Skin epidermis (tissue), 12 donors: ENCODE results near the gene PTPRJ.

Experiments used
- H3K27ac ChIP-seq, 21 experiments: fragments of 200-600 bp; sonication (generic) in 11 of 21; one replicate each; pipeline ENCODE4 v1.5.0; 2020; ENCODE audit warnings: mild to moderate bottlenecking in 3 of 21, inconsistent platforms in 2 of 21, moderate library complexity in 2 of 21
- H3K4me3 ChIP-seq, 7 experiments: fragments of 200-600 bp; sonication (generic) in 2 of 7; one replicate each; pipeline ENCODE4 v1.5.0; 2020; ENCODE audit warnings: inconsistent platforms in 2 of 7, mild to moderate bottlenecking in 2 of 7, moderate library complexity in 1 of 7

PTPRJ gene

DNA sequence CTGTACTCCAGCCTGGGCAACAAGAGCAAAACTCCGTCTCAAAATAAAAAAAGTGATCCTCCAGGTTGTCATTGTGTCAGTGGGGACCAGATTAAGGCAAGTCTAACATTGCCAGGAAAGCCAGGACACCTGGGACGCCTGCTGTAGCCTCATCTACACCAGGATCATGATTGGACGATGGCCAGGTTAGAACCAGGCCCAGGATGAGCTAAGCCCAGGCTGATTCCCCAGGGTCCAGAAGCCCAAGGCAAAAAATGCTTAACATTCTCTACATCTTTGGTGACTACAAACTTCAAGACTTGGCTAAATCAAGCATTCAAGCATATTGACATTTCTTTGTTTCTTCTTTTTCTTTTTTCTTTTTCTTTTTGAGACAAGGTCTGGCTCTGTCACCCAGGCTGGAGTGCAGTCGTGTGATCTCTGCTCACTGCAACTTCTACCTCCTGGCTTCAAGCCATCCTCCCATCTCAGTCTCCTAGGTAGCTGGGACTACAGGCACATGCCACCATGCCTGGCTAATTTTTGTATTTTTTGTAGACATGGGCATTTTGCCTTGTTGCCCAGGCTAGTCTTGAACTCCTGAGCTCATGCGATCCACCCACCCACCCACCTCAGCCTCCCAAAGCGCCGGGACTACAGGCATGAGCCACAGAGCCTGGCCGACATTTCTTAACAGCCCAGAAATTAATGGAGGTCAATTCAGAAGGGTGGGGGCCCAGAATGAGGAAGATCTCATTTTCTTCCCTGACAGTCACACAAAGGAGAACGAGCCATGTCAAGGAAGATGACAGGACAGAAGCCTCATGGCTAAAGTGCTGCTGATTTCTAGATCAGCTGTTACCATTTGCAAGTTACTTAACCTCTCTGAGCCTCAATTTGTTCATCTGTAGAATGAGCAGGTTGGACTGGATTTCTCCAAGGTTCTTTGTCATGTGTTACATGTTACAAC is 12.5 kb upstream of the PTPRJ start:
- Histone ChIP-seq H3K4me3 (no peak overlapping the region), H3K27ac (no peak overlapping the region)

DNA sequence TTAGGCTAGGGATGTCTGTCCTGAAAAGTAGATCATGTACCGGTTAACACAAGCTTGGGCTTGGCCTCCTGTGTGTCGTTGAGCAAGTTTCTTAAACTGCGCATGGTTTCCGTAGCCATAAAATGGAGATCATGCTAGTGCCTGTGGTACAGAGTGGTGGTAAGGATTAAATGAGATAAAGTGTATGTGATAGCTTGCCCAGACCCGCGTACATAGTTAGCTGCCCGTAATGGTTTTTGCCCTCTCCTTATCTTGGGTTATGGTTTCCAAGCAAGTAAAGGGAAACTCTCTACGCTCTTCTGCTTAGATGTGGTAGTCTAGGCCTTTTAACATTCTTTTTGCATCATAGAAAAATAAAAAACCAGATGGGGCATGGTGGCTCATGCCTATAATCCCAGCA is 11.0 kb upstream of the PTPRJ start:
- no peak overlapping the region for H3K27ac ChIP-seq

DNA sequence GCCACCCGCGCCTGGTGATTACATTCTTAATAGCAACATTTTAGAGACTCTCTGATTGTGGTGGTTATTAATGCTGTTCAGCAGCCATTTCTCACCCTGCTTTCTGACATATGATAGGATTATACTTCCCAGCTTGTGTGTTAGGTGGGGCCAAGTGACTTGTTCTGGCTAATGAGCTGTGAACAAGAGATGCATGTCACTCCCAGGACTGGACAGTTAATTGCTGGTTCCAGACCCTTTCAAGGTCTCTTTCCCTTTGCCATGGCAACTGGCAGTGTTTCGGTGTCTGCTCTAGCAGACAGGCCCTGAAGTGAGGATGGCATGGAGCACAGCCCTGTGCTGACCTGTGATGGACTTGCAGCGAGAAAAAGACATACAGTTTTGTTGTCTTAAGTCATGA is 8.9 kb upstream of the PTPRJ start:
- Histone ChIP-seq H3K4me3 (no peak overlapping the region), H3K27ac (no peak overlapping the region)

More for the DNA sequence above, 11.0 kb upstream of the PTPRJ start:
- no peak overlapping the region for H3K4me3 ChIP-seq

- Histone ChIP-seq H3K4me3 (no peak overlapping the region), H3K27ac (no peak overlapping the region)
These were observed 7.2 kb upstream of the PTPRJ start for GRCh38 chr11:47973173-47973572.

- Histone ChIP-seq H3K4me3 (no peak overlapping the region), H3K27ac (no peak overlapping the region)
These were observed 3.4 kb upstream of the PTPRJ start for GRCh38 chr11:47976931-47977330.

- no peak overlapping the region for H3K4me3 ChIP-seq
- no peak overlapping the region for H3K27ac ChIP-seq
These were observed 2.7 kb upstream of the PTPRJ start for GRCh38 chr11:47977623-47978022.

DNA sequence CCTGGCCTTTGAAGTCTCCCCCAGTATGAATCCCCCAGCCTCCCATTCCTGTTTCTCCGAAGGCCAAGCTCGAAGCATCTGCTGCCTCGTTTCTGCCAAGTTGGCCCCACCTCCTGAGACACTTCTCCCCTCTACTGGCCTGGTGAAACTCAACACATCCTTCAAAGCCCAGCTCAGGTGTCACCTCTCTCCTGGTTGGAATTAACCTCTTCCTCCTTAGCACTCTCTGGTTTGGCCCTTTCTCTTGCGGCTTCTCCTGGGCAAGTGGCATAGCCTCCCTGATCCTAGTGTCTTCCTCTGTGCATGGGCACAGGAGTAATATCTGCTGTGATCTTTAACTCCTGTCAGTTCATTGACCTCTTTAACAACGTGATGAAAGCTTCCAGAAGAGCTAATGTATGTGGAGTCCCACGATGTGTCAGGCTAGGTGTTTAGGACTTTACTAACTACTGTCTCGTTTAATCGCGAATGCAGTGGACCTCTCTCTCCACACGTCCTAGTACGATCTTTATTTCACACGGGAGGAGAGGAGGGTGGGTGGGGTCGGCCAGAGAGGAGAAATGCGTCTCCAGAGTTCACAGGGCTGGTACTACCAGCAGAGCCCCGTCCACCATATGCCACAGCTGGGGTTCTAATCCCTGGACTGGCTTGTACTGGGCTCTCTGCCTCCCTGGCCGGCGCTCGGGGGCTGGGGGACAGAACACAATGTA is 826 bp upstream of the PTPRJ start:
- Histone ChIP-seq H3K4me3 (peak overlapping the region; percentile 65 to 95 (median 77)), H3K27ac (peak overlapping the region in 11 of 21 experiments; percentile 14 to 92 (median 80))

DNA sequence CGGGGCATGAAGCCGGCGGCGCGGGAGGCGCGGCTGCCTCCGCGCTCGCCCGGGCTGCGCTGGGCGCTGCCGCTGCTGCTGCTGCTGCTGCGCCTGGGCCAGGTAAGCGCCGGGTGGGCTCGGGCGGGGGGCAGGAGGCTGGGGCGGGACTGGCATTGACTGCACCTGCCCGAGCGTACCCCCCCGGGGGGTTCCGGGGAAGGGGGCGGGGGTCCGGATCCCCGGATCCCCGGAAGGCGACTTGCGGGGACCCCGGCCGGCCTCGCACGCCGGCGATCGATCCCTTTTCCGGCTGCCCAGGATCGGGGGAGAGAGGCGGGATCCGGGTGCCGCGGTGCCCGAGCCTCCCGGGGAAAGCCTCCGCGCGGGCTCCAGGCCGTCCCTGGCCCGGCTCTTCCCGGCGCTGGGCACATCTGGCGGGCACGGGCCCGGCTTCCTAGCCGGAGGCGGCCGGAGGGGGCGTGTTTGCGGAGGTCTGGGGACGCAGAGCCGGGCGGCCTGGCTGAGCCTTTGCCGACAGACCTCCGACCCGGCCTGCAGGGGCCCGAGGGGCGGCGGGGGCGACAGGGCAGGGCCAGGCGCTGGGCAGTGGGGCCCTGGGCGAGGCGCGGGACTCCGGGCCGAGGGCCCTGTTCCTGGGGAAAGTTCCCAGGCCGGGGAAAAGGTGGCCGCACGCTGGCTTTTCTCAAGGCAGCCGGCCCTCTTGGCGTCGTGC is 705 bp downstream of the PTPRJ start:
- peak overlapping the region; percentile 65 to 95 (median 77) for H3K4me3 ChIP-seq
- peak overlapping the region; percentile 70 to 94 (median 86) for H3K27ac ChIP-seq

GRCh38 chr11:47981667-47982404 is 1.5 kb downstream of the PTPRJ start:
- Histone ChIP-seq H3K27ac (peak overlapping the region in 20 of 21 experiments; percentile 73 to 94 (median 86)), H3K4me3 (peak overlapping the region; percentile 65 to 95 (median 77))

DNA sequence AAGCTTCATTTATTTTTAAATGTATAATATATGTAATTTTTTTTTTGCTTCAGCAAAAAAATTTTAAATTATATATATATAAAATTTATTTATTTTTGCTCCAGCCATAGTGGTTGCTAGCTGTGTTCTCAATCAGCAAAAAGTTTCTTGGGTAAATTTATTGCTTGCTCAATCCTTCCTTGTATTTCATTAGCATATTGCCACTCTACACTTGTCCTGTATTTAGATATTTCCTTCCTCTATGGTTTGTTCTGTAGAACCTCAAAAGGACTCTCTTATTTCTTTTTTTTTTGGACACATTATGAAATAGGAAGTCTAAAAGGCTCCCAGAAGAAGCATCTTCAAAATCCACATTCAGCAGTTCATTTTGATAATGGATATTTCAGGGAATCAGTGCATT is 2.3 kb downstream of the PTPRJ start:
- Histone ChIP-seq H3K4me3 (peak overlapping the region in 2 of 7 experiments; percentile 77 to 88), H3K27ac (peak overlapping the region in 9 of 21 experiments; percentile 8 to 94 (median 78))

DNA sequence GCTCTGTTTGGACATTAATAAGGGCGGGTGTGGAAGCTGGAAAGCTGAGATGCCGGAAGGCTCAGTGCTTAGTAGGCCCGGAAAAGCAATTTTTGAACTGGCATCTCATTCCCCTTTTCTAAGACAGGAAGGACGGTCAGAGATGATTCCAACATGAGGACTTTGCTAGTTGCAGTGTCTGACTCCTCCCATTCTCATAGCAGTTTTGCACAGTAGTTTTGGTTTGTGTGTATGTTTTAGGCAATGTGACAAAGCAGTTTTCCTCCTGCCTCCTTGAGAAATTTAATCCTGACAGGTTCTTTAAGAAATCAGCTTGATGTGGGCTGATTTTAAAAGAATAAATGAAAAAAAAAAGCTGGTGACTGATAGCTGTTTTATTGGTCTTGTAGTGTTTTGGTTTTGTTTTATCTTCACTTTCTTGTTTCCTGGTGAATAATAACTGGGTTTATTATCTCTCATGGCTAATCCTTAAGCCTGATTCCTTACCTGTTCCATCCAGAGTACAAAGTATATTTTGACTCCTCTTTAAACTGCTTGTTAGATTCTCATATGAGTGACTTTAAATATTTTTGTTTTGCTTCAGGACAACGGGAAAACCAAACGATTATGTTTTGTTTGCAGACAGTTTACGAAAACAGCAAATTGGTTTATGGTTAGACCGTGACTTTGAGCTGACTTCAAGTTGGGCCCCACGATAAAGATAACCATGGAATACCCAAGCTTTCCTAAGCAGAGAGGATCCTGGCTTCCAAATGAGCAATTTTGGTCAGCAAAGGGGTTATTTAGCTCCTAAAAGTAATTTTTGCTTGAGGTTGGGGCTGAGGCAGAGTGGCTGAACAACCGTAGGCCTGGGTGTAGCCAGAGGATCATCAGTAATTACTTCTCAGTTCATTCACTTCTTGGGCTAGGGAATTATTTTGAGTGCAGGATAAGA is 3.4 kb downstream of the PTPRJ start:
- peak overlapping the region in 8 of 21 experiments; percentile 17 to 92 (median 46) for H3K27ac ChIP-seq
- no peak overlapping the region for H3K4me3 ChIP-seq

- Histone ChIP-seq H3K27ac (peak overlapping the region in 2 of 21 experiments; percentile 28 to 56), H3K4me3 (no peak overlapping the region)
These were observed 5.9 kb downstream of the PTPRJ start for GRCh38 chr11:47986219-47986618.

DNA sequence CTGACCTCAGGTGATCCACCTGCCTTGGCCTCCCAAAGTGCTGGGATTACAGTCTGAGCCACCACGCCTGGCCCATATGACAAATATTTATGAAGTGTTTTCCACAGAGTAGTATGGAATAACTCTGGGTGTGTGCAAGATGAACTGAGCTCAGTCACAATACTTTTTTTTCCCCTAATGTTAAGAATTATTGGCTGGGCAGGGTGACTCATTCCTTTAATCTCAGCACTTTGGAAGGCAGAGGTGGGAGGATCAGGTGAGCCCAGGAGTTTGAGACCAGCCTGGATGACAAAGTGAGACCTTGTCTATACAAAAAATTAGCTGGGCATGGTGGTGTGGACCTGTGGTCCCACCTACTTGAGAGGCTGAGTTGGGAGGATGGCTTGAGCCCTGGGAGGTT is 6.4 kb downstream of the PTPRJ start:
- Histone ChIP-seq H3K27ac (peak overlapping the region in 3 of 21 experiments; percentile 8 to 56 (median 28)), H3K4me3 (no peak overlapping the region)

DNA sequence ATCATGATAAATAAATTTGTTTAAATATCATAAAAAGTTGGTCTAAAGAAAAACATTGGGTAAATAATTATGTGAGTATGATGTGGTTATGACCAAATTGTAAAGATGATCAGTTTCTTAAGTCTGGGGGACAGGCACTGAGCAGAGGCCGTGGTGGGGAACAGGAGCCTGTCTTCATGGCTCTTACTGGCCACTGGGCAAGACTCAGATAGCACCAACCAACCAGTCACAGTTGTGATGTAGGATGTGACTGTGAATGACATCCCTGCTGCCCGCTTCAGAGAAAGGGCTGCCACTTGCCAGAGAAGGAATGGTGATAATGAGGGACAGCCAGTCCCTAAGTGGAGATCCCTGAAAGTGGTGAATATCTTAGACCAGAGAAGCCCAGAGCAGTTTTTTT is 7.0 kb downstream of the PTPRJ start:
- H3K27ac ChIP-seq: peak overlapping the region in 12 of 21 experiments; percentile 5 to 65 (median 28)
- no peak overlapping the region for H3K4me3 ChIP-seq

DNA sequence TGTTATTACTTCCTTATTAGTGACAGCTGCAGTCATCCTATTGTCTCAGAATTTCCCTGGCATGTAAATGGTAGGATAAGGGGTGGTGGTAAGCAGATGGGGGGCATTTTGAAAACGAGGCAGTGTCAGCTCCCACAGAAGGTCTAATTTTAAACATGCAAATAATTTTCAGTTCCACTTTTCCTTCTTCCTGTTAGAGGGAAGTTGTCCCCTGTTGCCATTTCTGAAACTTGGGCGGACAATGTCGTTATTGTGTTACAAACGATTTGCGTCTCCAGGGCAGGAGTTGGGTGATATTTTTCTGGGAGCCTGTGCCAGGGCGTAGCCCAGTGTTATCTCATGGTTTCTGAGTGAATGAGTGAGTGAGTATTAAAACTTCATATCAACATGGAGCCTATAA is 7.4 kb downstream of the PTPRJ start:
- Histone ChIP-seq H3K27ac (peak overlapping the region in 13 of 21 experiments; percentile 5 to 65 (median 27)), H3K4me3 (no peak overlapping the region)

GRCh38 chr11:47989779-47990178 is 9.4 kb downstream of the PTPRJ start:
- Histone ChIP-seq H3K27ac (no peak overlapping the region), H3K4me3 (no peak overlapping the region)

DNA sequence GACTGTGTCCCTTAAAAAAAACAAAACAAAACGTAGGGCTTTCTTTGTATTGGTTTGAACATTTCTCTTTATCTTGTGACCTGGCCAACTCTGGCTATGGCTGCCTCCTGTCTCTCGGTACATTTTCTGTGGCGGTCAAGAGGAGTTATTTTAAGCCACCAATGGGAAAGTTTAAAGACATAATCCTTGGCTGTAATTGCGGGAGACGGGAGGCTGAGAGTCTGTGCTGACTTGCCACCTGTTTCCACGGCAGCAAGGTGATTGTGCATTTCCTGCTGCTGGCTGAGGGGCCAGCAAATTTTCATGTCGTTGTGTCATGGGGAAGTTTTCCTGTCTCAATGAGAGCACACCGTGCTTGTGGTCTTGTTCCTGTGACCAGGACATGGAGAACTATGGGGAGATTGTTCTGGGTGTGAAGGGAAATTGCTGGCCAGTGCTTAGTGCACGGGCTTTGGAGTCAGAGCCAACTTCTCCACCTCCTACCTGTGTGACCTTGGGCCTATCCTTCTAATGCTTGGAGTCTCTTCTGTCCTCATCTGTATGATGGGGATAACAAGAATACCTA is 11.0 kb downstream of the PTPRJ start:
- no peak overlapping the region for H3K4me3 ChIP-seq
- peak overlapping the region in 9 of 21 experiments; percentile 1 to 65 (median 28) for H3K27ac ChIP-seq

DNA sequence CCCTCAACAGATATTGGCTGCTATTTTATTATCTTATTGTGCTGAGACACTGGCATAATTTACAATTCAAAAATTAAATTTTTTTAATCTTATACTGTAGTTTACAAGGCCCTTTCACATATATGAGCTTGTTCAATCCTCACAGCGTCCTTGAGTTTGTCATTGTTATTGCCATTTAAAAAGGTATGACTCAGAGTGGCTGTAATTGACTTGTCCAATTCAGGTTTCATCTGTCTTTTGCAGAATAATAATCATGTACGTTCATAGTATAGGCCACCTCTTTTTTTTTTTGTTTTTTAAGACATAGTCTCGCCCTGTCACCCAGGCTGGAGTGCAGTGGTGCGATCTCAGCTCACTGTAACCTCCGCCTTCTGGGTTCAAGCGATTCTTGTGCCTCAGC is 11.5 kb downstream of the PTPRJ start:
- peak overlapping the region in 2 of 21 experiments; percentile 10 to 65 for H3K27ac ChIP-seq
- no peak overlapping the region for H3K4me3 ChIP-seq
